A549 (cell line): ENCODE results near the gene TMUB2. TPM values are rescaled to one million over a fixed set of nuclear protein-coding genes. Genes with fewer than 3 reads are reported as not detected.
A peak's percentile ranks its signal among the peaks of the same experiment; 100 is the strongest.
"Not testable (repeated sequence)": the region's sequence is repeated elsewhere in the genome, so short reads cannot be mapped to it uniquely, and the experiment has no call there.

Experiments
- ATAC-seq, 2 experiments: fragments of 200-7000 bp in 1 of 2; fragments of >200 bp in 1 of 2; cut with Nextera tagmentation in 1 of 2; cut with Tn5 transposase in 1 of 2; 3 replicates each; pipeline versions ENCODE4 v1.8.0 to v1.9.1; 2018 to 2020; ENCODE audit warnings: mild to moderate bottlenecking in 1 of 2, moderate library complexity in 1 of 2
- CTCF ChIA-PET: fragments of 300-600 bp; sonication (Branson Sonifier 250); formaldehyde crosslinking; extraction: SDS; loops from one replicate; lab custom pipeline; 2021; ENCODE audit warnings: antibody characterized with exemption, inconsistent platforms; lab: Yijun Ruan, JAX
- POLR2A ChIA-PET: fragments of 350-600 bp; formaldehyde crosslinking; extraction: SDS; loops from one replicate; lab custom pipeline; 2021; ENCODE audit warnings: antibody characterized with exemption, inconsistent platforms; lab: Yijun Ruan, JAX
- DNase-seq, 2 experiments: peaks; one replicate each; pipeline versions ENCODE4 v3.0.0 to v3.0.0-alpha.2; 2011 to 2016; ENCODE audit warnings: low read depth in 1 of 2, low spot score in 1 of 2
- FAIRE-seq: peaks from 2 replicates; lab custom pipeline; 2011; peaks lifted over from hg19 to GRCh38; lab: Jason Lieb, UNC
- H3K27ac ChIP-seq, 2 experiments: fragments of >200 bp; sonication (Bioruptor Twin); formaldehyde crosslinking; 3 replicates each; pipeline ENCODE4 v1.5.1; 2016 to 2017
- H3K4me1 ChIP-seq: fragments of >200 bp; sonication (Bioruptor Twin); formaldehyde crosslinking; 3 replicates; pipeline ENCODE4 v1.6.1; 2016
- H3K4me2 ChIP-seq: fragments of >200 bp; sonication (Bioruptor Twin); formaldehyde crosslinking; 3 replicates; pipeline ENCODE4 v1.6.1; 2016
- H3K4me3 ChIP-seq: fragments of >200 bp; sonication (Bioruptor Twin); formaldehyde crosslinking; 3 replicates; pipeline ENCODE4 v1.5.1; 2016
- H3K9me3 ChIP-seq: fragments of >200 bp; sonication (Bioruptor Twin); formaldehyde crosslinking; 3 replicates; pipeline ENCODE4 v1.6.1; 2016
- ATOH8 ChIP-seq: fragments of 250-450 bp; sonication (Bioruptor Pico); IDR thresholded peaks from 2 replicates; pipeline ENCODE4 v1.5.0; 2020; ENCODE audit warnings: low read depth, mild to moderate bottlenecking, moderate library complexity
- CHD4 ChIP-seq: fragments of 200-600 bp; sonication (generic); IDR thresholded peaks from 2 replicates; pipeline ENCODE4 v1.6.1; 2016; ENCODE audit warnings: antibody characterized with exemption, mild to moderate bottlenecking, borderline replicate concordance
- ELK1 ChIP-seq: fragments of 150-350 bp; IDR thresholded peaks from 2 replicates; pipeline ENCODE4 v1.6.1; 2014; ENCODE audit warnings: low read depth, mild to moderate bottlenecking, low read length
- EP300 ChIP-seq, 2 experiments: fragments of >200 bp; sonication (Bioruptor Twin); formaldehyde crosslinking; IDR thresholded peaks; 2 replicates in 1 of 2; 3 replicates in 1 of 2; pipeline ENCODE4 v1.6.1; 2016 to 2017
- FOSB ChIP-seq: fragments of 250-450 bp; sonication (Bioruptor Pico); IDR thresholded peaks from 2 replicates; pipeline ENCODE4 v1.5.0; 2020; ENCODE audit warnings: mild to moderate bottlenecking, moderate library complexity
- FOSL2 ChIP-seq, 2 experiments: fragments of 450-650 bp in 1 of 2; fragments of >200 bp in 1 of 2; sonication (Bioruptor Twin) in 1 of 2; formaldehyde crosslinking; IDR thresholded peaks; 2 replicates each; pipeline versions ENCODE4 v1.5.0 to v1.6.1; 2016 to 2020; ENCODE audit warnings: mild to moderate bottlenecking in 1 of 2, moderate library complexity in 1 of 2
- HES2 ChIP-seq: fragments of >200 bp; sonication (Bioruptor Twin); formaldehyde crosslinking; IDR thresholded peaks from 2 replicates; pipeline ENCODE4 v1.6.1; 2016
- HOXA7 ChIP-seq: fragments of 250-450 bp; sonication (Bioruptor Pico); IDR thresholded peaks from 2 replicates; pipeline ENCODE4 v1.5.0; 2020; ENCODE audit warnings: mild to moderate bottlenecking, moderate library complexity
- MAZ ChIP-seq: fragments of 150-350 bp; IDR thresholded peaks from 2 replicates; pipeline ENCODE4 v1.6.1; 2014; ENCODE audit warnings: antibody characterized with exemption, low read depth, low read length, borderline replicate concordance
- NFE2L2 ChIP-seq: fragments of 150-350 bp; conservative IDR thresholded peaks from 2 replicates; pipeline ENCODE4 v1.6.1; 2014; ENCODE audit warnings: low read length
- NPAS2 ChIP-seq: fragments of 250-450 bp; sonication (Bioruptor Pico); IDR thresholded peaks from 2 replicates; pipeline ENCODE4 v1.8.0; 2022; ENCODE audit warnings: mild to moderate bottlenecking, moderate library complexity, borderline replicate concordance
- PBX3 ChIP-seq: IDR thresholded peaks from 2 replicates; pipeline ENCODE4 v1.6.1; 2012
- PHF8 ChIP-seq: fragments of 200-600 bp; sonication (generic); IDR thresholded peaks from 2 replicates; pipeline ENCODE4 v1.6.1; 2016; ENCODE audit warnings: low read depth, mild to moderate bottlenecking, antibody characterized with exemption, moderate library complexity, borderline replicate concordance
- WGBS: methylation state at CpG from one replicate; pipeline ENCODE4 v1.1.6; 2017; ENCODE audit errors: missing lambda C conversion rate; 5-methylcytosine and 5-hydroxymethylcytosine counted together
- polyA plus RNA-seq, 4 experiments: library from polyadenylated mRNA; depleted of rRNA in 3 of 4; stranded (reverse); fragments of >200 nt; fragmentation: RNase III in 1 of 4; extraction: RNeasy Plus Mini Kit Qiagen cat#74134 plus additional on column Dnase treatment in 1 of 4; gene quantifications; 2 replicates in 3 of 4; 3 replicates in 1 of 4; pipeline ENCODE4 v1.2.3, GENCODE V29; 2011 to 2017
- small RNA-seq, 6 experiments: library from RNA; depleted of rRNA; stranded (forward); fragments of <200 nt; gene quantifications; one replicate each; pipeline ENCODE3, GENCODE V24; 2012

Gene TMUB2
- polyA plus RNA-seq, 2 of the 4 experiments (the other 2 are of a cell fraction): 36.2 to 42.0 TPM

GRCh38 chr17:44235583-44235936, 48.8 kb downstream of the TMUB2 start:
- ATAC-seq (peak; percentile 86), DNase-seq (peak in 1 of 2 experiments; percentile 59), FAIRE-seq (no peak)
- H3K4me3 ChIP-seq: no peak overlapping the region
- H3K4me1 ChIP-seq: peaks cover 12% of the 10 kb centered on the region; the same call in 2 of the 3 replicates
- no peaks in the 10 kb centered on the region for H3K9me3 ChIP-seq
- WGBS: 31% methylated on average over 5 of the region's 5 CpGs
- no peak overlapping the region for H3K4me2 ChIP-seq
- TF ChIP-seq CHD4: no peak
- no peak for TF ChIP-seq FOSL2 (IDR thresholded peaks at IDR 0.05)
- peak; percentile 56 for TF ChIP-seq FOSL2 (CRISPR knock-in tag; IDR thresholded peaks at IDR 0.05)
- ChIA-PET CTCF (interaction anchor here (0.6 to 1.1 kb wide), 2 partner anchors 11 to 60 kb away, joined by 3 read pairs; no protein-coding TSS in a partner anchor), POLR2A (no interaction called here)
- 0 out of 6 replicates have a peak overlapping the region, but pooled peaks of 1 of the 2 experiments have one; percentile 6 for H3K27ac ChIP-seq

- ATAC-seq (peak in 1 of 2 experiments; percentile 12; a peak in 1 of 6 replicates), FAIRE-seq (no peak), DNase-seq (no peak)
- H3K4me1 ChIP-seq: peaks cover 12% of the 10 kb centered on the region; the same call in 2 of the 3 replicates
- POLR2A ChIA-PET: no interaction called here
- H3K4me2 ChIP-seq: no peak overlapping the region
- no peak overlapping the region for H3K27ac ChIP-seq
- CTCF ChIA-PET: interaction anchor here (1.0 to 1.3 kb wide), 2 partner anchors 14 to 95 kb away, joined by 3 to 4 read pairs; no protein-coding TSS in a partner anchor
- 62% methylated on average over 5 of the region's 5 CpGs for WGBS
- no peak for TF ChIP-seq ATOH8 (CRISPR knock-in tag)
- no peak overlapping the region for H3K4me3 ChIP-seq
- no peaks in the 10 kb centered on the region for H3K9me3 ChIP-seq
Observed at GRCh38 chr17:44236444-44236991, 49.7 kb downstream of the TMUB2 start.

GRCh38 chr17:44237886-44238285, 51.1 kb downstream of the TMUB2 start:
- POLR2A ChIA-PET, CTCF ChIA-PET, H3K9me3 ChIP-seq, H3K27ac ChIP-seq, H3K4me2 ChIP-seq, DNase-seq, FAIRE-seq, H3K4me3 ChIP-seq, ATAC-seq: not testable (repeated sequence)
- WGBS: 62% methylated on average over 6 of the region's 28 CpGs
- peaks cover 12% of the 10 kb centered on the region; the same call in 2 of the 3 replicates for H3K4me1 ChIP-seq

- TF ChIP-seq HES2 (no peak), PBX3 (no peak), FOSB (CRISPR knock-in tag) (no peak), NPAS2 (CRISPR knock-in tag) (no peak), NFE2L2 (no peak), PHF8 (no peak), MAZ (no peak), ELK1 (no peak), EP300 (IDR thresholded peaks at IDR 0.05) (no peak), HOXA7 (no peak)
- TF ChIP-seq, all 56 proteins: peak for 0
- no peaks in the 10 kb centered on the region for H3K4me1 ChIP-seq
- ATAC-seq (peak in 1 of 2 experiments; percentile 51; a peak in 3 of 6 replicates), DNase-seq (no peak), FAIRE-seq (no peak)
- H3K4me2 ChIP-seq: no peak overlapping the region
- ChIA-PET POLR2A (no interaction called here), CTCF (interaction anchor here (0.6 to 2.3 kb wide), 5 partner anchors 18 to 267 kb away, joined by 3 to 8 read pairs (median 3); no protein-coding TSS in a partner anchor)
- no peak overlapping the region for H3K27ac ChIP-seq
- H3K4me3 ChIP-seq: no peak overlapping the region
- no peaks in the 10 kb centered on the region for H3K9me3 ChIP-seq
- WGBS: 68% methylated on average over 6 of the region's 6 CpGs
Observed at GRCh38 chr17:44241106-44241624, 54.4 kb downstream of the TMUB2 start.

Small RNAs within 50 kb of the gene (small RNA-seq; reads per million reads assigned to genes)
- gene MIR6782: 0 reads per million in 6 experiments

Other genes with a start within 250 kb of the TMUB2 start
- gene PPY, start 244.5 kb upstream of the TMUB2 start, polyA plus RNA-seq (2011; rRNA removed): not detected in 2 replicates
- gene PPY, start 244.5 kb upstream of the TMUB2 start, polyA plus RNA-seq (2017; fragmentation: RNase III; extraction: RNeasy Plus Mini Kit Qiagen cat#74134 plus additional on column Dnase treatment): not detected in 3 replicates
- gene PYY, start 233.0 kb upstream of the TMUB2 start, polyA plus RNA-seq (2011; rRNA removed): not detected in 2 replicates
- gene PYY, start 233.0 kb upstream of the TMUB2 start, polyA plus RNA-seq (2017; fragmentation: RNase III; extraction: RNeasy Plus Mini Kit Qiagen cat#74134 plus additional on column Dnase treatment): not detected in 3 replicates
- 0.61 and 0.66 TPM in 2 replicates for gene NAGS, start 182.3 kb upstream of the TMUB2 start, polyA plus RNA-seq (2011; rRNA removed)
- gene NAGS, start 182.3 kb upstream of the TMUB2 start, polyA plus RNA-seq (2017; fragmentation: RNase III; extraction: RNeasy Plus Mini Kit Qiagen cat#74134 plus additional on column Dnase treatment): 0.76 to 0.88 TPM (median 0.77 TPM) in 3 replicates
- gene TMEM101, start 172.0 kb upstream of the TMUB2 start, polyA plus RNA-seq (2011; rRNA removed): 38.2 and 40.3 TPM in 2 replicates
- gene TMEM101, start 172.0 kb upstream of the TMUB2 start, polyA plus RNA-seq (2017; fragmentation: RNase III; extraction: RNeasy Plus Mini Kit Qiagen cat#74134 plus additional on column Dnase treatment): 29.6 to 33.5 TPM (median 32.2 TPM) in 3 replicates
- 64.9 and 75.0 TPM in 2 replicates for gene LSM12, start 120.3 kb upstream of the TMUB2 start, polyA plus RNA-seq (2011; rRNA removed)
- 42.4 to 43.9 TPM (median 43.1 TPM) in 3 replicates for gene LSM12, start 120.3 kb upstream of the TMUB2 start, polyA plus RNA-seq (2017; fragmentation: RNase III; extraction: RNeasy Plus Mini Kit Qiagen cat#74134 plus additional on column Dnase treatment)
- 104 TPM in 2 replicates for gene G6PC3, start 116.2 kb upstream of the TMUB2 start, polyA plus RNA-seq (2011; rRNA removed)
- 122 to 130 TPM (median 128 TPM) in 3 replicates for gene G6PC3, start 116.2 kb upstream of the TMUB2 start, polyA plus RNA-seq (2017; fragmentation: RNase III; extraction: RNeasy Plus Mini Kit Qiagen cat#74134 plus additional on column Dnase treatment)
- 3.1 and 5.7 TPM in 2 replicates for gene HDAC5, start 63.3 kb upstream of the TMUB2 start, polyA plus RNA-seq (2011; rRNA removed)
- gene HDAC5, start 63.3 kb upstream of the TMUB2 start, polyA plus RNA-seq (2017; fragmentation: RNase III; extraction: RNeasy Plus Mini Kit Qiagen cat#74134 plus additional on column Dnase treatment): 3.2 to 7.1 TPM (median 4.5 TPM) in 3 replicates
- 5.4 and 5.6 TPM in 2 replicates for gene HROB, start 45.0 kb upstream of the TMUB2 start, polyA plus RNA-seq (2011; rRNA removed)
- gene HROB, start 45.0 kb upstream of the TMUB2 start, polyA plus RNA-seq (2017; fragmentation: RNase III; extraction: RNeasy Plus Mini Kit Qiagen cat#74134 plus additional on column Dnase treatment): 6.0 to 7.1 TPM (median 6.8 TPM) in 3 replicates
- 0.05 TPM in 1 of 2 replicates, not detected in the other for gene ASB16, start 16.3 kb upstream of the TMUB2 start, polyA plus RNA-seq (2011; rRNA removed)
- gene ASB16, start 16.3 kb upstream of the TMUB2 start, polyA plus RNA-seq (2017; fragmentation: RNase III; extraction: RNeasy Plus Mini Kit Qiagen cat#74134 plus additional on column Dnase treatment): 0.12 to 0.16 TPM (median 0.15 TPM) in 3 replicates
- gene ATXN7L3, start 12.9 kb downstream of the TMUB2 start, polyA plus RNA-seq (2011; rRNA removed): 65.7 and 72.7 TPM in 2 replicates
- gene ATXN7L3, start 12.9 kb downstream of the TMUB2 start, polyA plus RNA-seq (2017; fragmentation: RNase III; extraction: RNeasy Plus Mini Kit Qiagen cat#74134 plus additional on column Dnase treatment): 54.0 to 66.2 TPM (median 60.5 TPM) in 3 replicates
- 39.8 and 44.0 TPM in 2 replicates for gene UBTF, start 32.7 kb downstream of the TMUB2 start, polyA plus RNA-seq (2011; rRNA removed)
- gene UBTF, start 32.7 kb downstream of the TMUB2 start, polyA plus RNA-seq (2017; fragmentation: RNase III; extraction: RNeasy Plus Mini Kit Qiagen cat#74134 plus additional on column Dnase treatment): 75.0 to 76.2 TPM (median 75.5 TPM) in 3 replicates
- 0.03 TPM in 1 of 2 replicates, not detected in the other for gene SLC4A1, start 81.2 kb downstream of the TMUB2 start, polyA plus RNA-seq (2011; rRNA removed)
- not detected in 3 replicates for gene SLC4A1, start 81.2 kb downstream of the TMUB2 start, polyA plus RNA-seq (2017; fragmentation: RNase III; extraction: RNeasy Plus Mini Kit Qiagen cat#74134 plus additional on column Dnase treatment)
- 0.45 and 0.57 TPM in 2 replicates for gene RUNDC3A, start 121.6 kb downstream of the TMUB2 start, polyA plus RNA-seq (2011; rRNA removed)
- gene RUNDC3A, start 121.6 kb downstream of the TMUB2 start, polyA plus RNA-seq (2017; fragmentation: RNase III; extraction: RNeasy Plus Mini Kit Qiagen cat#74134 plus additional on column Dnase treatment): 0.21 to 0.48 TPM (median 0.22 TPM) in 3 replicates
- 80.9 and 90.1 TPM in 2 replicates for gene SLC25A39, start 137.9 kb downstream of the TMUB2 start, polyA plus RNA-seq (2011; rRNA removed)
- gene SLC25A39, start 137.9 kb downstream of the TMUB2 start, polyA plus RNA-seq (2017; fragmentation: RNase III; extraction: RNeasy Plus Mini Kit Qiagen cat#74134 plus additional on column Dnase treatment): 147 to 154 TPM (median 150 TPM) in 3 replicates
- gene GRN, start 158.3 kb downstream of the TMUB2 start, polyA plus RNA-seq (2011; rRNA removed): 111 and 147 TPM in 2 replicates
- 146 to 198 TPM (median 197 TPM) in 3 replicates for gene GRN, start 158.3 kb downstream of the TMUB2 start, polyA plus RNA-seq (2017; fragmentation: RNase III; extraction: RNeasy Plus Mini Kit Qiagen cat#74134 plus additional on column Dnase treatment)
- 1.8 and 2.7 TPM in 2 replicates for gene FAM171A2, start 176.9 kb downstream of the TMUB2 start, polyA plus RNA-seq (2011; rRNA removed)
- gene FAM171A2, start 176.9 kb downstream of the TMUB2 start, polyA plus RNA-seq (2017; fragmentation: RNase III; extraction: RNeasy Plus Mini Kit Qiagen cat#74134 plus additional on column Dnase treatment): 3.0 to 4.2 TPM (median 3.9 TPM) in 3 replicates
- 1.3 TPM in 2 replicates for gene ITGA2B, start 202.7 kb downstream of the TMUB2 start, polyA plus RNA-seq (2011; rRNA removed)
- 2.2 to 4.4 TPM (median 4.1 TPM) in 3 replicates for gene ITGA2B, start 202.7 kb downstream of the TMUB2 start, polyA plus RNA-seq (2017; fragmentation: RNase III; extraction: RNeasy Plus Mini Kit Qiagen cat#74134 plus additional on column Dnase treatment)